ENCODE measurements around the gene CR1L. TPM values are rescaled to one million over a fixed set of nuclear protein-coding genes. Genes with fewer than 3 reads are reported as not detected.

The CR1L gene
- total and polyA plus RNA-seq, 9 of the 15 experiments (the other 6 are each of a cell fraction or from before 2014, with no cell fraction given): 10.1 to 74.8 (median 34.3) TPM

GRCh38 chr1:207751790-207752455, 107.0 kb downstream of the CR1L start, which contains the start of gene CD46 (continued):
- 0 out of 2 replicates have a peak, but pooled peaks have one; percentile 2 for TF ChIP-seq ELK3 (CRISPR knock-in tag; IDR thresholded peaks at IDR 0.05)
- no peak for TF ChIP-seq ARID2 (IDR thresholded peaks at IDR 0.05)
- TF ChIP-seq SREBF1 (IDR thresholded peaks at IDR 0.05; ENCODE audit: borderline replicate concordance, low read depth, low read length): peak; percentile 98
- TF ChIP-seq ZBTB7A (IDR thresholded peaks at IDR 0.05; ENCODE audit: borderline replicate concordance, control insufficient read depth, low read depth, low read length): no peak
- no peak for TF ChIP-seq MYNN (IDR thresholded peaks at IDR 0.05)
- TF ChIP-seq MYNN (CRISPR knock-in tag; IDR thresholded peaks at IDR 0.05): no peak
- peak; percentile 92 for TF ChIP-seq SPI1 (IDR thresholded peaks at IDR 0.05; ENCODE audit: borderline replicate concordance, low read depth, low read length)
- TF ChIP-seq MTA2 (IDR thresholded peaks at IDR 0.05; ENCODE audit: low read depth): no peak
- TF ChIP-seq MTA1 (IDR thresholded peaks at IDR 0.05; ENCODE audit: borderline replicate concordance): no peak
- no peak for TF ChIP-seq ZBTB2 (IDR thresholded peaks at IDR 0.05)
- TF ChIP-seq, protein P1, sequence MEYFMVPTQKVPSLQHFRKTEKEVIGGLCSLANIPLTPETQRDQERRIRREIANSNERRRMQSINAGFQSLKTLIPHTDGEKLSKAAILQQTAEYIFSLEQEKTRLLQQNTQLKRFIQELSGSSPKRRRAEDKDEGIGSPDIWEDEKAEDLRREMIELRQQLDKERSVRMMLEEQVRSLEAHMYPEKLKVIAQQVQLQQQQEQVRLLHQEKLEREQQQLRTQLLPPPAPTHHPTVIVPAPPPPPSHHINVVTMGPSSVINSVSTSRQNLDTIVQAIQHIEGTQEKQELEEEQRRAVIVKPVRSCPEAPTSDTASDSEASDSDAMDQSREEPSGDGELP (CRISPR knock-in tag; IDR thresholded peaks at IDR 0.05; ENCODE audit: borderline replicate concordance): peak; percentile 83
- peak; percentile 52 to 69; a peak in 3 of 4 replicates for TF ChIP-seq MAZ (CRISPR knock-in tag; conservative IDR thresholded peaks at IDR 0.05 in 1 of 2, IDR thresholded peaks at IDR 0.05 in 1 of 2)
- TF ChIP-seq REST (IDR thresholded peaks at IDR 0.05; ENCODE audit: borderline replicate concordance): peak; percentile 87
- peak; percentile 15; the same call in 1 of the 2 replicates for TF ChIP-seq REST (CRISPR knock-in tag; IDR thresholded peaks at IDR 0.05; ENCODE audit: low read depth)
- TF ChIP-seq IRF1 (CRISPR knock-in tag; IDR thresholded peaks at IDR 0.05; ENCODE audit: borderline replicate concordance): no peak; the same call in 1 of the 2 replicates
- TF ChIP-seq MAFF (IDR thresholded peaks at IDR 0.05; ENCODE audit: low read length): no peak

Data from K562 (cell line).